ENCODE results near the gene IQCN.

Gene IQCN

GRCh38 chr19:18263324-18264136 lies 10.7 kb downstream of the IQCN start:
- TF ChIP-seq FOXP2 (optimal IDR thresholded peaks at IDR 0.05; ENCODE audit: borderline replicate concordance, extremely low read depth, extremely low read length, insufficient read depth), result no peak
- no peak for TF ChIP-seq SIN3A (IDR thresholded peaks at IDR 0.05; ENCODE audit: borderline replicate concordance, insufficient read depth, low read length)
- TF ChIP-seq REST (IDR thresholded peaks at IDR 0.05; ENCODE audit: insufficient read depth in 1 of 2, low read depth in 2 of 2, low read length in 2 of 2), result no peak
- no peak for TF ChIP-seq POLR2AphosphoS5 (IDR thresholded peaks at IDR 0.05; ENCODE audit: low read depth, low read length)
- no peak for TF ChIP-seq TAF1 (IDR thresholded peaks at IDR 0.05; ENCODE audit: borderline replicate concordance, insufficient read depth, low read length)

- TF ChIP-seq TAF1 (IDR thresholded peaks at IDR 0.05; ENCODE audit: borderline replicate concordance, insufficient read depth, low read length) (no peak), SIN3A (IDR thresholded peaks at IDR 0.05; ENCODE audit: borderline replicate concordance, insufficient read depth, low read length) (no peak), REST (IDR thresholded peaks at IDR 0.05; ENCODE audit: insufficient read depth in 1 of 2, low read depth in 2 of 2, low read length in 2 of 2) (no peak), POLR2AphosphoS5 (IDR thresholded peaks at IDR 0.05; ENCODE audit: low read depth, low read length) (no peak), FOXP2 (optimal IDR thresholded peaks at IDR 0.05; ENCODE audit: borderline replicate concordance, extremely low read depth, extremely low read length, insufficient read depth) (no peak)
These were observed 11.3 kb downstream of the IQCN start for GRCh38 chr19:18262917-18263316.

GRCh38 chr19:18262144-18262543 lies 12.1 kb downstream of the IQCN start:
- TF ChIP-seq FOXP2 (optimal IDR thresholded peaks at IDR 0.05; ENCODE audit: borderline replicate concordance, extremely low read depth, extremely low read length, insufficient read depth) (no peak), SIN3A (IDR thresholded peaks at IDR 0.05; ENCODE audit: borderline replicate concordance, insufficient read depth, low read length) (no peak), TAF1 (IDR thresholded peaks at IDR 0.05; ENCODE audit: borderline replicate concordance, insufficient read depth, low read length) (no peak), REST (IDR thresholded peaks at IDR 0.05; ENCODE audit: insufficient read depth in 1 of 2, low read depth in 2 of 2, low read length in 2 of 2) (no peak), POLR2AphosphoS5 (IDR thresholded peaks at IDR 0.05; ENCODE audit: low read depth, low read length) (no peak)

GRCh38 chr19:18261474-18261873 lies 12.8 kb downstream of the IQCN start:
- no peak for TF ChIP-seq REST (IDR thresholded peaks at IDR 0.05; ENCODE audit: insufficient read depth in 1 of 2, low read depth in 2 of 2, low read length in 2 of 2)
- no peak for TF ChIP-seq TAF1 (IDR thresholded peaks at IDR 0.05; ENCODE audit: borderline replicate concordance, insufficient read depth, low read length)
- TF ChIP-seq POLR2AphosphoS5 (IDR thresholded peaks at IDR 0.05; ENCODE audit: low read depth, low read length), result no peak
- no peak for TF ChIP-seq SIN3A (IDR thresholded peaks at IDR 0.05; ENCODE audit: borderline replicate concordance, insufficient read depth, low read length)
- no peak for TF ChIP-seq FOXP2 (optimal IDR thresholded peaks at IDR 0.05; ENCODE audit: borderline replicate concordance, extremely low read depth, extremely low read length, insufficient read depth)

Data from PFSK-1 (cell line).